Measurements from ENCODE around the gene TSHR.

GRCh38 chr14:81001447-81001846, 46.0 kb downstream of the TSHR start:
- TF ChIP-seq CREB1 (CRISPR knock-in tag; IDR thresholded peaks at IDR 0.05; ENCODE audit: low read depth) (no peak), CTCF (conservative IDR thresholded peaks at IDR 0.05; ENCODE audit: low read depth in 2 of 2) (no peak), POLR2AphosphoS5 (IDR thresholded peaks at IDR 0.05; ENCODE audit: low read depth) (no peak), REST (IDR thresholded peaks at IDR 0.05; ENCODE audit: unreplicated experiment) (no peak), EZH2 (IDR thresholded peaks at IDR 0.05; ENCODE audit: low read depth, unreplicated experiment) (no peak), ZNF114 (CRISPR knock-in tag; IDR thresholded peaks at IDR 0.05) (no peak)
